ENCODE results near the gene FBN3.

FBN3 gene

GRCh38 chr19:8151767-8152035 is 2.3 kb upstream of the FBN3 start:
- Histone ChIP-seq H3F3A (ENCODE audit: insufficient read depth, low read length) (no peaks in the 10 kb centered on the region), H3K9ac (ENCODE audit: low read length) (no peak overlapping the region), H3K4me1 (ENCODE audit: insufficient read depth, low read length, severe bottlenecking) (no peaks in the 10 kb centered on the region), H2AFZ (ENCODE audit: low read length) (no peak overlapping the region), H3K36me3 (ENCODE audit: insufficient read depth, low read length) (no peaks in the 10 kb centered on the region), H3K27me3 (ENCODE audit: insufficient read depth, low read length) (peaks cover 9% of the 10 kb centered on the region; the same call in 1 of the 2 replicates), H3K79me2 (ENCODE audit: insufficient read depth, low read length) (no peaks in the 10 kb centered on the region), H3K27ac (ENCODE audit: low read depth, low read length, poor library complexity, severe bottlenecking) (no peak overlapping the region), H4K20me1 (ENCODE audit: insufficient read depth, low read length) (no peaks in the 10 kb centered on the region), H3K4me3 (ENCODE audit: low read depth, low read length, poor library complexity, severe bottlenecking) (no peak overlapping the region), H3K4me2 (ENCODE audit: low read length) (no peak overlapping the region), H3K9me3 (ENCODE audit: low read length) (no peaks in the 10 kb centered on the region), H3K9me2 (ENCODE audit: low read depth, low read length) (no peaks in the 10 kb centered on the region)
- TF ChIP-seq EZH2 (IDR thresholded peaks at IDR 0.05; ENCODE audit: borderline replicate concordance, low read length), result no peak
- TF ChIP-seq, protein P1, sequence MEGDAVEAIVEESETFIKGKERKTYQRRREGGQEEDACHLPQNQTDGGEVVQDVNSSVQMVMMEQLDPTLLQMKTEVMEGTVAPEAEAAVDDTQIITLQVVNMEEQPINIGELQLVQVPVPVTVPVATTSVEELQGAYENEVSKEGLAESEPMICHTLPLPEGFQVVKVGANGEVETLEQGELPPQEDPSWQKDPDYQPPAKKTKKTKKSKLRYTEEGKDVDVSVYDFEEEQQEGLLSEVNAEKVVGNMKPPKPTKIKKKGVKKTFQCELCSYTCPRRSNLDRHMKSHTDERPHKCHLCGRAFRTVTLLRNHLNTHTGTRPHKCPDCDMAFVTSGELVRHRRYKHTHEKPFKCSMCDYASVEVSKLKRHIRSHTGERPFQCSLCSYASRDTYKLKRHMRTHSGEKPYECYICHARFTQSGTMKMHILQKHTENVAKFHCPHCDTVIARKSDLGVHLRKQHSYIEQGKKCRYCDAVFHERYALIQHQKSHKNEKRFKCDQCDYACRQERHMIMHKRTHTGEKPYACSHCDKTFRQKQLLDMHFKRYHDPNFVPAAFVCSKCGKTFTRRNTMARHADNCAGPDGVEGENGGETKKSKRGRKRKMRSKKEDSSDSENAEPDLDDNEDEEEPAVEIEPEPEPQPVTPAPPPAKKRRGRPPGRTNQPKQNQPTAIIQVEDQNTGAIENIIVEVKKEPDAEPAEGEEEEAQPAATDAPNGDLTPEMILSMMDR (IDR thresholded peaks at IDR 0.05; ENCODE audit: low read length), result no peak

DNA sequence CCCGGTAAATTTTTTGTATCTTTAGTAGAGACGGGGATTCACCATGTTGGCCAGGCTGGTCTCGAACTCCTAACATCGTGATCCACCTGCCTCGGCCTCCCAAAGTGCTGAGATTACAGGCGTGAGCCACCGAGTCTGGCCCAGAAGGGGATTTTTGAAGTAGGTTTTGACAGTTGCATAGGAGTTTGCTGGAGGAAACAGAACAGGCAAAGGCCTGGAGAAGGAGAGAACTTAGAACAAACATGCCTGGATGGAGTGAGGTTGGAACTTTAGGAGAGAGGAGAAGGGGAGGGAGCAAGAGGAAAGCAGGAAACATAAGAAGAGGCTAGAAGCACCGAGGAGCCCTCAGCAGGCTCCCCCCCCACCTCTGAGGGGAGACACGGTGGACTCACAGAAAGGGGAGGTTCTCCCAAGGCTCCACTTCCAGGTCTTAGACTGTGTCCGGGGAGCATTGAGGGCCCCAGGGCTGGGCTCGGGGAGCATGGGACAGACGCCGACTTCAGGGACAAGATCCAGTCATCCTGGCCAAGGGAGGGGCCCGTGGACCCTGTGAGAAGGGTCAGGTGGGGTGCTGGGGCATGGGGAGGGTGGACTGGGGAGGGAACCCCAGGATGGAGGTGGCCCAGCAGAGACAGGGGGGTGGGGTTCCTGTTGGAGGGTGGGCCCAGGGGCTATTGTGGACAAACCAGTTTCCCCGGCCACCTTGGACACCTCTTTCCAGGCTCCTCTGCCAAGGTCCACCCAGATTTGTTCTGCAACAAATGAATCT is 1.8 kb upstream of the FBN3 start:
- H2AFZ ChIP-seq (ENCODE audit: low read length), result no peak overlapping the region

GRCh38 chr19:8150178-8150865 is 930 bp upstream of the FBN3 start:
- Histone ChIP-seq H2AFZ (ENCODE audit: low read length) (no peak overlapping the region), H3K36me3 (ENCODE audit: insufficient read depth, low read length) (no peaks in the 10 kb centered on the region), H4K20me1 (ENCODE audit: insufficient read depth, low read length) (no peaks in the 10 kb centered on the region), H3K27ac (ENCODE audit: low read depth, low read length, poor library complexity, severe bottlenecking) (no peak overlapping the region), H3K9me3 (ENCODE audit: low read length) (no peaks in the 10 kb centered on the region), H3K27me3 (ENCODE audit: insufficient read depth, low read length) (peaks cover 14% of the 10 kb centered on the region; the same call in 1 of the 2 replicates), H3K9ac (ENCODE audit: low read length) (no peak overlapping the region), H3F3A (ENCODE audit: insufficient read depth, low read length) (no peaks in the 10 kb centered on the region), H3K9me2 (ENCODE audit: low read depth, low read length) (no peaks in the 10 kb centered on the region), H3K4me2 (ENCODE audit: low read length) (no peak overlapping the region), H3K79me2 (ENCODE audit: insufficient read depth, low read length) (no peaks in the 10 kb centered on the region), H3K4me3 (ENCODE audit: low read depth, low read length, poor library complexity, severe bottlenecking) (no peak overlapping the region), H3K4me1 (ENCODE audit: insufficient read depth, low read length, severe bottlenecking) (no peaks in the 10 kb centered on the region)
- TF ChIP-seq, protein P1 (IDR thresholded peaks at IDR 0.05; ENCODE audit: low read length), result no peak
- TF ChIP-seq EZH2 (IDR thresholded peaks at IDR 0.05; ENCODE audit: borderline replicate concordance, low read length), result no peak

More for the DNA sequence above, 1.8 kb upstream of the FBN3 start:
- no peaks in the 10 kb centered on the region for H3K4me1 ChIP-seq (ENCODE audit: insufficient read depth, low read length, severe bottlenecking)
- TF ChIP-seq, protein P1 (IDR thresholded peaks at IDR 0.05; ENCODE audit: low read length), result no peak
- TF ChIP-seq EZH2 (IDR thresholded peaks at IDR 0.05; ENCODE audit: borderline replicate concordance, low read length), result no peak
- no peaks in the 10 kb centered on the region for H4K20me1 ChIP-seq (ENCODE audit: insufficient read depth, low read length)
- no peak overlapping the region for H3K27ac ChIP-seq (ENCODE audit: low read depth, low read length, poor library complexity, severe bottlenecking)
- no peak overlapping the region for H3K4me2 ChIP-seq (ENCODE audit: low read length)
- no peak overlapping the region for H3K4me3 ChIP-seq (ENCODE audit: low read depth, low read length, poor library complexity, severe bottlenecking)
- no peaks in the 10 kb centered on the region for H3K9me2 ChIP-seq (ENCODE audit: low read depth, low read length)
- no peak overlapping the region for H3K9ac ChIP-seq (ENCODE audit: low read length)
- H3K9me3 ChIP-seq (ENCODE audit: low read length), result no peaks in the 10 kb centered on the region
- no peaks in the 10 kb centered on the region for H3K36me3 ChIP-seq (ENCODE audit: insufficient read depth, low read length)
- peaks cover 12% of the 10 kb centered on the region; the same call in 1 of the 2 replicates for H3K27me3 ChIP-seq (ENCODE audit: insufficient read depth, low read length)
- H3K79me2 ChIP-seq (ENCODE audit: insufficient read depth, low read length), result no peaks in the 10 kb centered on the region
- H3F3A ChIP-seq (ENCODE audit: insufficient read depth, low read length), result no peaks in the 10 kb centered on the region

Measured in OCI-LY1 (cell line).